GM10248 (cell line): ENCODE results near the gene TCEAL1.

Experiments used
- CTCF ChIA-PET: fragments of 300-600 bp; sonication (Branson Sonifier 250); formaldehyde crosslinking; extraction: SDS; loops from one replicate; lab custom pipeline; 2021; ENCODE audit warnings: antibody characterized with exemption; lab: Yijun Ruan, JAX
- POLR2A ChIA-PET: fragments of 350-650 bp; sonication (Branson Sonifier 250); formaldehyde crosslinking; extraction: SDS; loops from one replicate; lab custom pipeline; 2020; ENCODE audit warnings: antibody characterized with exemption; lab: Yijun Ruan, JAX
- DNase-seq: peaks from one replicate; pipeline ENCODE4 v3.0.0; 2012; ENCODE audit errors: extremely low spot score
- CTCF ChIP-seq: IDR thresholded peaks from 2 replicates; pipeline ENCODE4 v1.5.1; 2012; ENCODE audit warnings: mild to moderate bottlenecking, low read depth; ENCODE audit errors: extremely low read depth, missing control alignments, control extremely low read depth

The TCEAL1 gene

GRCh38 chrX:103607364-103608305 is 21.1 kb upstream of the TCEAL1 start, which contains the start of gene TCEAL3:
TCEAL3 (plus strand) TSS chrX:103607963; CDS start chrX:103609065, 1,102 bp downstream.
- POLR2A ChIA-PET, result interaction anchor here (1.0 kb wide), 1 partner anchor 9 kb away, joined by 3 read pairs; no protein-coding TSS in a partner anchor
- TF ChIP-seq CTCF, result no peak
- CTCF ChIA-PET, result interaction anchor here (0.9 kb wide), 1 partner anchor 22 kb away, joined by 3 read pairs; no protein-coding TSS in a partner anchor
- peak; percentile 33 for DNase-seq

GRCh38 chrX:103608306-103608963 is 20.3 kb upstream of the TCEAL1 start:
- ChIA-PET POLR2A (interaction anchor here (1.0 kb wide), 1 partner anchor 9 kb away, joined by 3 read pairs; no protein-coding TSS in a partner anchor), CTCF (interaction anchor here (0.9 kb wide), 1 partner anchor 22 kb away, joined by 3 read pairs; no protein-coding TSS in a partner anchor)
- no peak for TF ChIP-seq CTCF
- DNase-seq, result peak; percentile 10

GRCh38 chrX:103610282-103610681 is 18.5 kb upstream of the TCEAL1 start:
- TF ChIP-seq CTCF, result no peak
- ChIA-PET CTCF (no interaction called here), POLR2A (no interaction called here)
- no peak for DNase-seq

- ChIA-PET POLR2A (no interaction called here), CTCF (no interaction called here)
- no peak for TF ChIP-seq CTCF
- no peak for DNase-seq
Observed at GRCh38 chrX:103613362-103613890, 15.3 kb upstream of the TCEAL1 start.

GRCh38 chrX:103614999-103615398 is 13.8 kb upstream of the TCEAL1 start:
- DNase-seq, result no peak
- CTCF ChIA-PET, result interaction anchor here (0.8 kb wide), 1 partner anchor 11 kb away, joined by 4 read pairs; no protein-coding TSS in a partner anchor
- no peak for TF ChIP-seq CTCF
- POLR2A ChIA-PET, result no interaction called here

- CTCF ChIA-PET, result interaction anchor here (0.8 kb wide), 1 partner anchor 10 kb away, joined by 4 read pairs; no protein-coding TSS in a partner anchor
- DNase-seq, result no peak
- TF ChIP-seq CTCF, result no peak
- POLR2A ChIA-PET, result no interaction called here
Observed at GRCh38 chrX:103615781-103616371, 12.9 kb upstream of the TCEAL1 start.
